HEK293 (cell line): ENCODE measurements around the gene CISH.

Experiments
- CTCF ChIA-PET: fragments of 350-600 bp; formaldehyde crosslinking; extraction: SDS; loops from one replicate; lab custom pipeline; 2021; ENCODE audit warnings: antibody characterized with exemption; lab: Yijun Ruan, JAX
- POLR2A ChIA-PET: fragments of 300-600 bp; formaldehyde crosslinking; extraction: SDS; loops from one replicate; lab custom pipeline; 2020; ENCODE audit warnings: antibody characterized with exemption, inconsistent platforms; lab: Yijun Ruan, JAX
- H3K27ac ChIP-seq: fragments of 200-500 bp; sonication (Bioruptor generic); 2 replicates; pipeline ENCODE4 v1.5.1; 2014; ENCODE audit warnings: low read depth, low read length, control low read depth, inconsistent platforms; ENCODE audit errors: extremely low read depth
- H3K36me3 ChIP-seq, 2 experiments: fragments of 200-500 bp in 1 of 2; sonication (Bioruptor generic) in 1 of 2; 1 replicate in 1 of 2; 2 replicates in 1 of 2; pipeline ENCODE4 v1.5.1; 2014 to 2017; ENCODE audit warnings: inconsistent platforms in 2 of 2, low read length in 2 of 2; ENCODE audit not compliant: control insufficient read depth in 2 of 2, insufficient read depth in 1 of 2
- H3K4me1 ChIP-seq: fragments of 200-500 bp; sonication (Bioruptor generic); 2 replicates; pipeline ENCODE4 v1.5.1; 2014; ENCODE audit warnings: mild to moderate bottlenecking, low read length, inconsistent platforms; ENCODE audit not compliant: control insufficient read depth, insufficient read depth
- H3K4me3 ChIP-seq: 2 replicates; pipeline ENCODE4 v1.5.1; 2011; ENCODE audit warnings: low read depth, mild to moderate bottlenecking, control low read depth, low read length, moderate library complexity
- H3K9me3 ChIP-seq: fragments of 200-500 bp; sonication (Bioruptor generic); 2 replicates; pipeline ENCODE4 v1.5.1; 2014; ENCODE audit warnings: low read depth, low read length, inconsistent platforms; ENCODE audit not compliant: control insufficient read depth, insufficient read depth
- CTCF ChIP-seq: fragments of 450-650 bp; formaldehyde crosslinking; IDR thresholded peaks from 2 replicates; pipeline ENCODE4 v1.5.1; 2016; ENCODE audit warnings: missing biosample characterization, missing genetic modification characterization
- GFI1B ChIP-seq: fragments of 450-650 bp; formaldehyde crosslinking; IDR thresholded peaks from 2 replicates; pipeline ENCODE4 v1.5.1; 2016; ENCODE audit warnings: missing biosample characterization, missing genetic modification characterization
- KLF10 ChIP-seq: fragments of 450-650 bp; IDR thresholded peaks from 2 replicates; pipeline ENCODE4 v1.5.1; 2018; ENCODE audit warnings: missing biosample characterization, mild to moderate bottlenecking, missing genetic modification characterization
- ZBTB11 ChIP-seq: fragments of 450-650 bp; formaldehyde crosslinking; conservative IDR thresholded peaks from 2 replicates; pipeline ENCODE4 v1.5.1; 2016; ENCODE audit warnings: low read depth, missing biosample characterization, missing genetic modification characterization
- ZBTB20 ChIP-seq: fragments of 450-650 bp; formaldehyde crosslinking; IDR thresholded peaks from 2 replicates; pipeline ENCODE4 v1.5.1; 2016; ENCODE audit warnings: missing biosample characterization, missing genetic modification characterization
- ZBTB48 ChIP-seq: fragments of 450-650 bp; formaldehyde crosslinking; IDR thresholded peaks from 2 replicates; pipeline ENCODE4 v1.5.1; 2016; ENCODE audit warnings: missing biosample characterization, missing genetic modification characterization
- ZNF140 ChIP-seq: fragments of 450-650 bp; formaldehyde crosslinking; IDR thresholded peaks from 2 replicates; pipeline ENCODE4 v1.5.1; 2016; ENCODE audit warnings: missing biosample characterization, missing genetic modification characterization
- ZNF184 ChIP-seq: fragments of 450-650 bp; IDR thresholded peaks from 2 replicates; pipeline ENCODE4 v1.5.1; 2018; ENCODE audit warnings: missing biosample characterization, mild to moderate bottlenecking, missing genetic modification characterization
- ZNF341 ChIP-seq: fragments of 450-650 bp; formaldehyde crosslinking; IDR thresholded peaks from 2 replicates; pipeline ENCODE4; 2016; ENCODE audit warnings: low read depth, missing biosample characterization, missing genetic modification characterization
- ZNF37A ChIP-seq: fragments of 450-650 bp; IDR thresholded peaks from 2 replicates; pipeline ENCODE4 v1.5.1; 2018; ENCODE audit warnings: missing biosample characterization, missing genetic modification characterization
- ZNF426 ChIP-seq: fragments of 450-650 bp; formaldehyde crosslinking; IDR thresholded peaks from 2 replicates; pipeline ENCODE4 v1.5.1; 2017; ENCODE audit warnings: missing biosample characterization, missing genetic modification characterization, mild to moderate bottlenecking, inconsistent platforms, moderate library complexity
- ZNF548 ChIP-seq: fragments of 450-650 bp; formaldehyde crosslinking; IDR thresholded peaks from 2 replicates; pipeline ENCODE4 v1.5.1; 2016; ENCODE audit warnings: missing biosample characterization, missing genetic modification characterization
- ZNF558 ChIP-seq: fragments of 450-650 bp; formaldehyde crosslinking; IDR thresholded peaks from 2 replicates; pipeline ENCODE4 v1.5.1; 2016; ENCODE audit warnings: missing biosample characterization, missing genetic modification characterization
- ZNF645 ChIP-seq: fragments of 450-650 bp; formaldehyde crosslinking; IDR thresholded peaks from 2 replicates; pipeline ENCODE4; 2016; ENCODE audit warnings: missing biosample characterization, missing genetic modification characterization
- ZSCAN23 ChIP-seq: fragments of 450-650 bp; formaldehyde crosslinking; IDR thresholded peaks from 2 replicates; pipeline ENCODE4 v1.5.1; 2016; ENCODE audit warnings: missing biosample characterization, missing genetic modification characterization
- TF ChIP-seq, protein P1 (sequence below): fragments of 450-650 bp; formaldehyde crosslinking; conservative IDR thresholded peaks from 2 replicates; pipeline ENCODE4 v1.5.1; 2016; ENCODE audit warnings: low read depth, missing biosample characterization, missing genetic modification characterization
- TF ChIP-seq, protein P2 (sequence below): fragments of 450-650 bp; formaldehyde crosslinking; IDR thresholded peaks from 2 replicates; pipeline ENCODE4 v1.5.1; 2016; ENCODE audit warnings: missing biosample characterization, missing genetic modification characterization
- TF ChIP-seq, protein P3 (sequence below): fragments of 450-650 bp; formaldehyde crosslinking; IDR thresholded peaks from 2 replicates; pipeline ENCODE4 v1.5.1; 2017; ENCODE audit warnings: missing biosample characterization, missing genetic modification characterization

Gene CISH

GRCh38 chr3:50616003-50616769 lies 4.6 kb upstream of the CISH start (continued):
- TF ChIP-seq CTCF (tag by site-specific recombination) (peak; percentile 85), ZBTB48 (peak; percentile 28; the same call in 1 of the 2 replicates), ZNF140 (tag by site-specific recombination) (no peak), KLF10 (tag by site-specific recombination) (peak; percentile 20; the same call in 1 of the 2 replicates), ZNF37A (tag by site-specific recombination) (no peak)
- TF ChIP-seq, protein P1, sequence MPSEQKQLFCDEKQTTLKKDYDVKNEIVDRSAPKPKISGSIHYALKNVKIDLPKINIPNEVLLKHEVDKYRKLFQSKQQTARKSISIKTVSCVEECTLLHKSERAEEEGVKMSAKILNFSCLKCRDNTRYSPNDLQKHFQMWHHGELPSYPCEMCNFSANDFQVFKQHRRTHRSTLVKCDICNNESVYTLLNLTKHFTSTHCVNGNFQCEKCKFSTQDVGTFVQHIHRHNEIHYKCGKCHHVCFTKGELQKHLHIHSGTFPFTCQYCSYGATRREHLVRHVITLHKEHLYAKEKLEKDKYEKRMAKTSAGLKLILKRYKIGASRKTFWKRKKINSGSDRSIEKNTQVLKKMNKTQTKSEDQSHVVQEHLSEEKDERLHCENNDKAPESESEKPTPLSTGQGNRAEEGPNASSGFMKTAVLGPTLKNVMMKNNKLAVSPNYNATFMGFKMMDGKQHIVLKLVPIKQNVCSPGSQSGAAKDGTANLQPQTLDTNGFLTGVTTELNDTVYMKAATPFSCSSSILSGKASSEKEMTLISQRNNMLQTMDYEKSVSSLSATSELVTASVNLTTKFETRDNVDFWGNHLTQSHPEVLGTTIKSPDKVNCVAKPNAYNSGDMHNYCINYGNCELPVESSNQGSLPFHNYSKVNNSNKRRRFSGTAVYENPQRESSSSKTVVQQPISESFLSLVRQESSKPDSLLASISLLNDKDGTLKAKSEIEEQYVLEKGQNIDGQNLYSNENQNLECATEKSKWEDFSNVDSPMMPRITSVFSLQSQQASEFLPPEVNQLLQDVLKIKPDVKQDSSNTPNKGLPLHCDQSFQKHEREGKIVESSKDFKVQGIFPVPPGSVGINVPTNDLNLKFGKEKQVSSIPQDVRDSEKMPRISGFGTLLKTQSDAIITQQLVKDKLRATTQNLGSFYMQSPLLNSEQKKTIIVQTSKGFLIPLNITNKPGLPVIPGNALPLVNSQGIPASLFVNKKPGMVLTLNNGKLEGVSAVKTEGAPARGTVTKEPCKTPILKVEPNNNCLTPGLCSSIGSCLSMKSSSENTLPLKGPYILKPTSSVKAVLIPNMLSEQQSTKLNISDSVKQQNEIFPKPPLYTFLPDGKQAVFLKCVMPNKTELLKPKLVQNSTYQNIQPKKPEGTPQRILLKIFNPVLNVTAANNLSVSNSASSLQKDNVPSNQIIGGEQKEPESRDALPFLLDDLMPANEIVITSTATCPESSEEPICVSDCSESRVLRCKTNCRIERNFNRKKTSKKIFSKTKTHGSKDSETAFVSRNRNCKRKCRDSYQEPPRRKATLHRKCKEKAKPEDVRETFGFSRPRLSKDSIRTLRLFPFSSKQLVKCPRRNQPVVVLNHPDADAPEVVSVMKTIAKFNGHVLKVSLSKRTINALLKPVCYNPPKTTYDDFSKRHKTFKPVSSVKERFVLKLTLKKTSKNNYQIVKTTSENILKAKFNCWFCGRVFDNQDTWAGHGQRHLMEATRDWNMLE (tag by site-specific recombination): 0 out of 2 replicates have a peak, but pooled peaks have one; percentile 15

DNA sequence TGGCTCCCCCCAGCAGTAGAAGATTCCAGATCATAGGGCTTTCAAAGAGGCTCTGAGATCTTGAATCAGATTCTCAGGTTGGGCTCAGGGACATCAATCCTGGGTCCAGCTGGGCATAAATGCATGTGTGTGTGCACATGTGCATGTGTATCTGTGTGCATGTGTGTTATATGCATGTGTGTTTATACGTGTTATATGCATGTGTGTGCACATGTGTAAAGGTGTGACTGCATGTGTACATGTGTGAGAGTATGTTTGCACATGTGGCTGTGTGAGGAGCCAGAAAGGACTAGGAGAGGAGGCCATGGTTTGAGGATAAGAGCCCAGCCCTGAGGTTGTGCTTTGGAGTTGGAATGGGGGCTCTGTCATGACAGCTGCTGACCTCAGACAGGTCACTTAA lies 3.6 kb upstream of the CISH start:
- H3K4me3 ChIP-seq: no peak overlapping the region
- no peaks in the 10 kb centered on the region for H3K9me3 ChIP-seq
- 0 out of 2 replicates have a peak, but pooled peaks cover 5% of the 10 kb centered on the region for H3K4me1 ChIP-seq
- peaks cover 0 to 3% of the 10 kb centered on the region in 2 experiments; a peak in 1 of 3 replicates for H3K36me3 ChIP-seq
- ChIA-PET POLR2A (interaction anchor here (2.5 kb wide), 1 partner anchor 770 kb away, joined by 9 read pairs; the partner anchor contains the start of gene MANF), CTCF (interaction anchor here (0.6 to 6.2 kb wide), 32 partner anchors 13 to 795 kb away, joined by 3 to 139 read pairs (median 4); partner anchors contain the start of genes CYB561D2, HEMK1 and NPRL2)
- H3K27ac ChIP-seq: no peak overlapping the region
- TF ChIP-seq ZBTB11 (tag by site-specific recombination) (no peak), ZSCAN23 (tag by site-specific recombination) (no peak), ZBTB20 (tag by site-specific recombination) (no peak), ZNF558 (tag by site-specific recombination) (no peak), GFI1B (tag by site-specific recombination) (no peak), ZNF184 (tag by site-specific recombination) (no peak), ZNF426 (no peak), ZNF341 (tag by site-specific recombination) (no peak), ZNF548 (tag by site-specific recombination) (no peak), ZNF645 (tag by site-specific recombination) (no peak)
- TF ChIP-seq, protein P2, sequence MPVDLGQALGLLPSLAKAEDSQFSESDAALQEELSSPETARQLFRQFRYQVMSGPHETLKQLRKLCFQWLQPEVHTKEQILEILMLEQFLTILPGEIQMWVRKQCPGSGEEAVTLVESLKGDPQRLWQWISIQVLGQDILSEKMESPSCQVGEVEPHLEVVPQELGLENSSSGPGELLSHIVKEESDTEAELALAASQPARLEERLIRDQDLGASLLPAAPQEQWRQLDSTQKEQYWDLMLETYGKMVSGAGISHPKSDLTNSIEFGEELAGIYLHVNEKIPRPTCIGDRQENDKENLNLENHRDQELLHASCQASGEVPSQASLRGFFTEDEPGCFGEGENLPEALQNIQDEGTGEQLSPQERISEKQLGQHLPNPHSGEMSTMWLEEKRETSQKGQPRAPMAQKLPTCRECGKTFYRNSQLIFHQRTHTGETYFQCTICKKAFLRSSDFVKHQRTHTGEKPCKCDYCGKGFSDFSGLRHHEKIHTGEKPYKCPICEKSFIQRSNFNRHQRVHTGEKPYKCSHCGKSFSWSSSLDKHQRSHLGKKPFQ: no peak
- TF ChIP-seq, protein P3, sequence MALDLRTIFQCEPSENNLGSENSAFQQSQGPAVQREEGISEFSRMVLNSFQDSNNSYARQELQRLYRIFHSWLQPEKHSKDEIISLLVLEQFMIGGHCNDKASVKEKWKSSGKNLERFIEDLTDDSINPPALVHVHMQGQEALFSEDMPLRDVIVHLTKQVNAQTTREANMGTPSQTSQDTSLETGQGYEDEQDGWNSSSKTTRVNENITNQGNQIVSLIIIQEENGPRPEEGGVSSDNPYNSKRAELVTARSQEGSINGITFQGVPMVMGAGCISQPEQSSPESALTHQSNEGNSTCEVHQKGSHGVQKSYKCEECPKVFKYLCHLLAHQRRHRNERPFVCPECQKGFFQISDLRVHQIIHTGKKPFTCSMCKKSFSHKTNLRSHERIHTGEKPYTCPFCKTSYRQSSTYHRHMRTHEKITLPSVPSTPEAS (tag by site-specific recombination): no peak
